SH-SY5Y (cell line): Measurements from ENCODE around the gene BOLA2B.

Source experiments
- GATA2 ChIP-seq: IDR thresholded peaks from 2 replicates; pipeline ENCODE4 v1.6.1; 2011; ENCODE audit warnings: mild to moderate bottlenecking, low read depth, low read length
- GATA3 ChIP-seq: IDR thresholded peaks from 2 replicates; pipeline ENCODE4 v1.6.1; 2011; ENCODE audit warnings: low read depth, mild to moderate bottlenecking, low read length, moderate library complexity

The BOLA2B gene

GRCh38 chr16:30179195-30179594 lies 14.3 kb downstream of the BOLA2B start:
- no peak for TF ChIP-seq GATA2
- no peak for TF ChIP-seq GATA3

- TF ChIP-seq GATA2 (no peak), GATA3 (no peak)
These were observed 20.4 kb downstream of the BOLA2B start for GRCh38 chr16:30173054-30173453.

- TF ChIP-seq GATA3 = no peak
- no peak for TF ChIP-seq GATA2
These were observed 27.1 kb downstream of the BOLA2B start for GRCh38 chr16:30166202-30166902.

GRCh38 chr16:30163538-30163937 lies 29.9 kb downstream of the BOLA2B start:
- TF ChIP-seq GATA3 (no peak), GATA2 (no peak)

GRCh38 chr16:30157214-30157613 lies 36.3 kb downstream of the BOLA2B start:
- TF ChIP-seq GATA3 (no peak), GATA2 (no peak)

- no peak for TF ChIP-seq GATA2
- no peak for TF ChIP-seq GATA3
These were observed 38.3 kb downstream of the BOLA2B start for GRCh38 chr16:30155188-30155587.

- TF ChIP-seq GATA3 (no peak), GATA2 (no peak)
These were observed 40.9 kb downstream of the BOLA2B start for GRCh38 chr16:30152517-30152916.

GRCh38 chr16:30151091-30151490 lies 42.4 kb downstream of the BOLA2B start:
- no peak for TF ChIP-seq GATA3
- TF ChIP-seq GATA2 = no peak

- TF ChIP-seq GATA3 (no peak), GATA2 (no peak)
These were observed 44.1 kb downstream of the BOLA2B start for GRCh38 chr16:30149250-30149930.

GRCh38 chr16:30147843-30148510 lies 45.5 kb downstream of the BOLA2B start:
- TF ChIP-seq GATA3 (no peak), GATA2 (no peak)

- TF ChIP-seq GATA2 = no peak
- no peak for TF ChIP-seq GATA3
These were observed 47.8 kb downstream of the BOLA2B start for GRCh38 chr16:30145657-30146056.

- TF ChIP-seq GATA3 (no peak), GATA2 (no peak)
These were observed 48.5 kb downstream of the BOLA2B start for GRCh38 chr16:30144917-30145316.

GRCh38 chr16:30144017-30144416 lies 49.4 kb downstream of the BOLA2B start:
- no peak for TF ChIP-seq GATA2
- no peak for TF ChIP-seq GATA3

- TF ChIP-seq GATA3 = no peak
- no peak for TF ChIP-seq GATA2
These were observed 50.1 kb downstream of the BOLA2B start for GRCh38 chr16:30143347-30143702.
